ENCODE measurements around the gene ACCS.

ACCS gene

GRCh38 chr11:44128729-44129128 lies 62.7 kb downstream of the ACCS start:
- DNase-seq (ENCODE audit: low read depth), result no peak
- TF ChIP-seq, protein P1, sequence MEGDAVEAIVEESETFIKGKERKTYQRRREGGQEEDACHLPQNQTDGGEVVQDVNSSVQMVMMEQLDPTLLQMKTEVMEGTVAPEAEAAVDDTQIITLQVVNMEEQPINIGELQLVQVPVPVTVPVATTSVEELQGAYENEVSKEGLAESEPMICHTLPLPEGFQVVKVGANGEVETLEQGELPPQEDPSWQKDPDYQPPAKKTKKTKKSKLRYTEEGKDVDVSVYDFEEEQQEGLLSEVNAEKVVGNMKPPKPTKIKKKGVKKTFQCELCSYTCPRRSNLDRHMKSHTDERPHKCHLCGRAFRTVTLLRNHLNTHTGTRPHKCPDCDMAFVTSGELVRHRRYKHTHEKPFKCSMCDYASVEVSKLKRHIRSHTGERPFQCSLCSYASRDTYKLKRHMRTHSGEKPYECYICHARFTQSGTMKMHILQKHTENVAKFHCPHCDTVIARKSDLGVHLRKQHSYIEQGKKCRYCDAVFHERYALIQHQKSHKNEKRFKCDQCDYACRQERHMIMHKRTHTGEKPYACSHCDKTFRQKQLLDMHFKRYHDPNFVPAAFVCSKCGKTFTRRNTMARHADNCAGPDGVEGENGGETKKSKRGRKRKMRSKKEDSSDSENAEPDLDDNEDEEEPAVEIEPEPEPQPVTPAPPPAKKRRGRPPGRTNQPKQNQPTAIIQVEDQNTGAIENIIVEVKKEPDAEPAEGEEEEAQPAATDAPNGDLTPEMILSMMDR (conservative IDR thresholded peaks at IDR 0.05; ENCODE audit: low read depth, low read length), result no peak
- H3K4me3 ChIP-seq (ENCODE audit: low read length), result no peak overlapping the region

- no peak for DNase-seq (ENCODE audit: low read depth)
- H3K4me3 ChIP-seq (ENCODE audit: low read length), result no peak overlapping the region
- TF ChIP-seq, protein P1 (conservative IDR thresholded peaks at IDR 0.05; ENCODE audit: low read depth, low read length), result no peak
Measured at GRCh38 chr11:44130751-44131150, 64.7 kb downstream of the ACCS start.

GRCh38 chr11:44133335-44133946 lies 67.4 kb downstream of the ACCS start:
- DNase-seq (ENCODE audit: low read depth), result no peak
- no peak overlapping the region for H3K4me3 ChIP-seq (ENCODE audit: low read length)
- TF ChIP-seq, protein P1 (conservative IDR thresholded peaks at IDR 0.05; ENCODE audit: low read depth, low read length), result peak; percentile 79
